Stimulated activated CD4-positive, alpha-beta T cell treated with anti-CD3 and anti-CD28 coated beads, Interleukin-15, amount 100 ng/mL, for 24 hours (primary cell): ENCODE measurements around the gene ARHGEF6.
"Not testable (repeated sequence)": the region's sequence is repeated elsewhere in the genome, so short reads cannot be mapped to it uniquely, and the experiment has no call there.

ENCODE experiments used
- DNase-seq: peaks from one replicate; pipeline ENCODE4 v3.0.0-alpha.2; 2020

The ARHGEF6 gene

GRCh38 chrX:136780763-136781162 is at the start of gene ARHGEF6:
TSS of gene ARHGEF6 (minus strand) at chrX:136780932. CDS start at chrX:136780882, 50 bp downstream.
- DNase-seq, result peak; percentile 38

- DNase-seq, result no peak
These were observed 48.7 kb upstream of the ARHGEF6 start for GRCh38 chrX:136829413-136829812.

GRCh38 chrX:136828830-136829229 is 48.1 kb upstream of the ARHGEF6 start:
- no peak for DNase-seq

GRCh38 chrX:136827026-136827425 is 46.3 kb upstream of the ARHGEF6 start:
- no peak for DNase-seq

GRCh38 chrX:136825771-136826170 is 45.0 kb upstream of the ARHGEF6 start:
- DNase-seq, result no peak

GRCh38 chrX:136823175-136823574 is 42.4 kb upstream of the ARHGEF6 start:
- no peak for DNase-seq

GRCh38 chrX:136822337-136823095 is 41.8 kb upstream of the ARHGEF6 start:
- DNase-seq, result no peak

GRCh38 chrX:136819756-136820155 is 39.0 kb upstream of the ARHGEF6 start:
- not testable (repeated sequence) for DNase-seq

GRCh38 chrX:136819031-136819703 is 38.4 kb upstream of the ARHGEF6 start:
- no peak for DNase-seq

GRCh38 chrX:136816975-136817374 is 36.2 kb upstream of the ARHGEF6 start:
- no peak for DNase-seq

- DNase-seq, result no peak
These were observed 34.4 kb upstream of the ARHGEF6 start for GRCh38 chrX:136814847-136815750.

- no peak for DNase-seq
These were observed 31.6 kb upstream of the ARHGEF6 start for GRCh38 chrX:136812286-136812685.

GRCh38 chrX:136810493-136810892 is 29.8 kb upstream of the ARHGEF6 start:
- DNase-seq, result no peak

GRCh38 chrX:136806891-136807410 is 26.2 kb upstream of the ARHGEF6 start:
- DNase-seq, result no peak

GRCh38 chrX:136802515-136802914 is 21.8 kb upstream of the ARHGEF6 start:
- no peak for DNase-seq

- DNase-seq, result no peak
These were observed 17.1 kb upstream of the ARHGEF6 start for GRCh38 chrX:136797787-136798186.

GRCh38 chrX:136795132-136795531 is 14.4 kb upstream of the ARHGEF6 start:
- DNase-seq, result not testable (repeated sequence)

GRCh38 chrX:136794660-136795059 is 13.9 kb upstream of the ARHGEF6 start:
- DNase-seq, result not testable (repeated sequence)

- no peak for DNase-seq
These were observed 13.3 kb upstream of the ARHGEF6 start for GRCh38 chrX:136794080-136794479.

GRCh38 chrX:136789856-136790255 is 9.1 kb upstream of the ARHGEF6 start:
- no peak for DNase-seq

GRCh38 chrX:136784231-136784630 is 3.5 kb upstream of the ARHGEF6 start:
- DNase-seq, result no peak

- DNase-seq, result no peak
These were observed 2.4 kb upstream of the ARHGEF6 start for GRCh38 chrX:136783159-136783558.

GRCh38 chrX:136781180-136781797 is 557 bp upstream of the ARHGEF6 start:
- no peak for DNase-seq
